ENCODE results near the gene FAAP100. TPM values are rescaled to one million over a fixed set of nuclear protein-coding genes. Genes with fewer than 3 reads are reported as not detected.

The FAAP100 gene
- total RNA-seq, 6 experiments from 2014 or later = 13.1 to 17.1 (median 15.2) TPM

- no peaks in the 10 kb centered on the region for H3K9me3 ChIP-seq
- no peaks in the 10 kb centered on the region for H3K36me3 ChIP-seq
- DNase-seq (no peak), ATAC-seq (no peak)
- peaks cover 0 to 9% (median 0%) of the 10 kb centered on the region in 4 donors for H3K4me1 ChIP-seq
- H3K4me3 ChIP-seq = no peak overlapping the region
- intact Hi-C loops (cut with DNase I) = no loop called here
- no peak overlapping the region for H3K27ac ChIP-seq
- WGBS (ENCODE audit: insufficient coverage, low coverage, low lambda C conversion rate, missing lambda C conversion rate) = 31% methylated on average over 9 of the region's 18 CpGs
- TF ChIP-seq CTCF (IDR thresholded peaks at IDR 0.05) (no peak), POLR2A (IDR thresholded peaks at IDR 0.05) (no peak)
- no peaks in the 10 kb centered on the region for H3K27me3 ChIP-seq
Measured at GRCh38 chr17:81492202-81492601, 60.0 kb downstream of the FAAP100 start.

GRCh38 chr17:81491761-81492160 lies 60.4 kb downstream of the FAAP100 start:
- Histone ChIP-seq H3K27me3 (no peaks in the 10 kb centered on the region), H3K36me3 (no peaks in the 10 kb centered on the region), H3K27ac (no peak overlapping the region), H3K9me3 (no peaks in the 10 kb centered on the region), H3K4me3 (no peak overlapping the region), H3K4me1 (peaks cover 0 to 9% (median 0%) of the 10 kb centered on the region in 4 donors)
- TF ChIP-seq POLR2A (IDR thresholded peaks at IDR 0.05) (no peak), CTCF (IDR thresholded peaks at IDR 0.05) (no peak)
- intact Hi-C loops (cut with DNase I) = no loop called here
- DNase-seq (no peak), ATAC-seq (no peak)
- 26% methylated on average over 5 of the region's 5 CpGs for WGBS (ENCODE audit: insufficient coverage, low coverage, low lambda C conversion rate, missing lambda C conversion rate)

GRCh38 chr17:81491181-81491581 lies 61.0 kb downstream of the FAAP100 start:
- Histone ChIP-seq H3K36me3 (no peaks in the 10 kb centered on the region), H3K27me3 (no peaks in the 10 kb centered on the region), H3K4me3 (no peak overlapping the region), H3K9me3 (no peaks in the 10 kb centered on the region), H3K27ac (no peak overlapping the region), H3K4me1 (peaks cover 0 to 9% (median 0%) of the 10 kb centered on the region in 4 donors)
- no peak for TF ChIP-seq CTCF (IDR thresholded peaks at IDR 0.05)
- no peak for TF ChIP-seq POLR2A (IDR thresholded peaks at IDR 0.05)
- intact Hi-C loops (cut with DNase I) = no loop called here
- WGBS (ENCODE audit: insufficient coverage, low coverage, low lambda C conversion rate, missing lambda C conversion rate) = 10% methylated on average over 2 of the region's 5 CpGs
- DNase-seq (no peak), ATAC-seq (no peak)

- Histone ChIP-seq H3K27me3 (no peaks in the 10 kb centered on the region), H3K4me3 (no peak overlapping the region), H3K9me3 (no peaks in the 10 kb centered on the region), H3K4me1 (peaks cover 0 to 9% (median 0%) of the 10 kb centered on the region in 4 donors), H3K36me3 (no peaks in the 10 kb centered on the region), H3K27ac (no peak overlapping the region)
- 50% methylated on average over 8 of the region's 14 CpGs for WGBS (ENCODE audit: insufficient coverage, low coverage, low lambda C conversion rate, missing lambda C conversion rate)
- no peak for DNase-seq
- intact Hi-C loops (cut with DNase I) = loop anchor here (10.0 kb wide), 2 partner anchors 105 to 205 kb away; no protein-coding TSS in a partner anchor
- no peak for TF ChIP-seq POLR2A (IDR thresholded peaks at IDR 0.05)
- no peak for TF ChIP-seq CTCF (IDR thresholded peaks at IDR 0.05)
- ATAC-seq = no peak
Measured at GRCh38 chr17:81489998-81490992, 61.9 kb downstream of the FAAP100 start.

Small RNAs within 50 kb of the gene (small RNA-seq; reads per million reads assigned to genes)
- gene RF00019 = 0 reads per million in 2 experiments

Other genes starting within 250 kb of the FAAP100 start
- 1 to 10 TPM; 2.5 to 6.4 (median 4.9) TPM for gene BAHCC1, start 156.9 kb downstream of the FAAP100 start, total RNA-seq
- 1,000 to 10,000 TPM in 3 of 6 experiments, 100 to 1,000 TPM in 3; 218 to 2,508 (median 1,326) TPM for gene ACTG1, start 39.6 kb downstream of the FAAP100 start, total RNA-seq
- gene FSCN2, start 24.0 kb downstream of the FAAP100 start, total RNA-seq = under 1 TPM in 1 of 6 experiments, not detected in 5; 0.22 TPM
- 10 to 100 TPM; 46.5 to 63.2 (median 55.8) TPM for gene NPLOC4, start 84.8 kb upstream of the FAAP100 start, total RNA-seq
- 1 to 10 TPM in 1 of 6 experiments, under 1 TPM in 5; 0.18 to 1.2 (median 0.62) TPM for gene TSPAN10, start 84.8 kb upstream of the FAAP100 start, total RNA-seq
- under 1 TPM in 4 of 6 experiments, not detected in 2; 0.40 to 0.93 (median 0.68) TPM for gene PDE6G, start 104.2 kb upstream of the FAAP100 start, total RNA-seq
- gene OXLD1, start 114.3 kb upstream of the FAAP100 start, total RNA-seq = 10 to 100 TPM in 5 of 6 experiments, 1 to 10 TPM in 1; 8.3 to 24.3 (median 14.6) TPM
- 10 to 100 TPM in 1 of 6 experiments, 1 to 10 TPM in 5; 5.5 to 35.0 (median 6.5) TPM for gene CCDC137, start 114.4 kb upstream of the FAAP100 start, total RNA-seq
- 10 to 100 TPM in 4 of 6 experiments, 1 to 10 TPM in 2; 5.3 to 16.8 (median 11.1) TPM for gene ARL16, start 131.4 kb upstream of the FAAP100 start, total RNA-seq
- gene HGS, start 131.7 kb upstream of the FAAP100 start, total RNA-seq = 10 to 100 TPM; 30.6 to 46.3 (median 37.3) TPM
- 100 to 1,000 TPM in 2 of 6 experiments, 10 to 100 TPM in 4; 43.8 to 119 (median 59.3) TPM for gene MRPL12, start 151.0 kb upstream of the FAAP100 start, total RNA-seq
- 10 to 100 TPM; 35.6 to 92.0 (median 72.7) TPM for gene SLC25A10, start 159.9 kb upstream of the FAAP100 start, total RNA-seq

Measured in right lobe of liver (tissue), 6 donors.